GM10847 (cell line): ENCODE results near the gene SUCLG2.

Experiments used
- POLR2A ChIP-seq: IDR thresholded peaks from 2 replicates; pipeline ENCODE4 v1.6.1; 2011; ENCODE audit not compliant: insufficient read length; ENCODE audit errors: extremely low read depth

Gene SUCLG2

GRCh38 chr3:67325231-67325630, 329.2 kb downstream of the SUCLG2 start:
- TF ChIP-seq POLR2A: no peak
